Measurements from ENCODE around the gene HSD11B1L.

HSD11B1L gene

DNA sequence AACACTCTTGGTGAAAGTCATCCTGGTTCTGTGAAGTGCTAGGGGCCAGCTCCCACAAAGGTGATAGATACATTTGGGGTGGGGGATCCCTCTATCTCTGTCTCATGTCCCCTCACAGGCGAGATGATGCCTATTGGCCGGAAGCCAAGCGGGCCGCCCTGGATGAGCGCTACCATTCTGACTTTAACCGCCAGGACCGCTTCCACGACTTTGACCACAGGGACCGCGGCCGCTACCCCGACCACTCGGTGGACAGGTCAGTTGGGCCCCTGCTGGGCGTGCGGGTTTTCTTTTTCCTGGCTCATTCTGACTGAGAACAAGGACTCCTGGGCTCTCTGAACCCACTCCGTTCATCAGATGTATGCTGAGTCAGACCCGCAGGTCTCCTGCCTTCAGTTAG, 16.9 kb upstream of the HSD11B1L start:
- TF ChIP-seq, protein P1, sequence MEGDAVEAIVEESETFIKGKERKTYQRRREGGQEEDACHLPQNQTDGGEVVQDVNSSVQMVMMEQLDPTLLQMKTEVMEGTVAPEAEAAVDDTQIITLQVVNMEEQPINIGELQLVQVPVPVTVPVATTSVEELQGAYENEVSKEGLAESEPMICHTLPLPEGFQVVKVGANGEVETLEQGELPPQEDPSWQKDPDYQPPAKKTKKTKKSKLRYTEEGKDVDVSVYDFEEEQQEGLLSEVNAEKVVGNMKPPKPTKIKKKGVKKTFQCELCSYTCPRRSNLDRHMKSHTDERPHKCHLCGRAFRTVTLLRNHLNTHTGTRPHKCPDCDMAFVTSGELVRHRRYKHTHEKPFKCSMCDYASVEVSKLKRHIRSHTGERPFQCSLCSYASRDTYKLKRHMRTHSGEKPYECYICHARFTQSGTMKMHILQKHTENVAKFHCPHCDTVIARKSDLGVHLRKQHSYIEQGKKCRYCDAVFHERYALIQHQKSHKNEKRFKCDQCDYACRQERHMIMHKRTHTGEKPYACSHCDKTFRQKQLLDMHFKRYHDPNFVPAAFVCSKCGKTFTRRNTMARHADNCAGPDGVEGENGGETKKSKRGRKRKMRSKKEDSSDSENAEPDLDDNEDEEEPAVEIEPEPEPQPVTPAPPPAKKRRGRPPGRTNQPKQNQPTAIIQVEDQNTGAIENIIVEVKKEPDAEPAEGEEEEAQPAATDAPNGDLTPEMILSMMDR (IDR thresholded peaks at IDR 0.05; ENCODE audit: control extremely low read depth, extremely low read depth, low read depth, missing control alignments): no peak
- no peak for DNase-seq (ENCODE audit: extremely low spot score)
- CTCF ChIA-PET: interaction anchor here (1.5 kb wide), 1 partner anchor 22 kb away, joined by 3 read pairs; no protein-coding TSS in a partner anchor
- POLR2A ChIA-PET: no interaction called here

DNA sequence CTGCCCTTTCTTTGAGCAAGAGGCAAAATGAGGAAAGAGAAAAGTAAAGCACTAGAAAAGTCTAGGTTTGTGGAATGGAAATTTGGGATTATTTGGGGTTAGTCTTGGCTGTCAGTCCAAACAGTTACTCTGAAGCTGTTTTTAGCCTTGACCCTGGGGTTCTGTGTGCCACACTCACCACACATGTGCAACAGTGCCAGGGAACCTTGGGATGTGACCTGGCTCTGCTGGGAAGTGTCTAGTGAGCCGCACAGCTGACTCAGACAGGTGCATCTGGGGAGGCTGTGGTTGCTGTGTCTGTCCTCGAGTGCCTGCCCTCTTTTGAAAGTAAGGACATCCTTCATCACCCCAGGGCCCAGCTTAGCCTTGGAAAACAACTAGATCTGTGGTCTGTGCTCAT, 16.3 kb upstream of the HSD11B1L start:
- TF ChIP-seq, protein P1 (IDR thresholded peaks at IDR 0.05; ENCODE audit: control extremely low read depth, extremely low read depth, low read depth, missing control alignments): no peak
- ChIA-PET POLR2A (no interaction called here), CTCF (interaction anchor here (1.3 to 1.5 kb wide), 2 partner anchors 10 to 22 kb away, joined by 3 to 4 read pairs; no protein-coding TSS in a partner anchor)
- DNase-seq (ENCODE audit: extremely low spot score): no peak

DNA sequence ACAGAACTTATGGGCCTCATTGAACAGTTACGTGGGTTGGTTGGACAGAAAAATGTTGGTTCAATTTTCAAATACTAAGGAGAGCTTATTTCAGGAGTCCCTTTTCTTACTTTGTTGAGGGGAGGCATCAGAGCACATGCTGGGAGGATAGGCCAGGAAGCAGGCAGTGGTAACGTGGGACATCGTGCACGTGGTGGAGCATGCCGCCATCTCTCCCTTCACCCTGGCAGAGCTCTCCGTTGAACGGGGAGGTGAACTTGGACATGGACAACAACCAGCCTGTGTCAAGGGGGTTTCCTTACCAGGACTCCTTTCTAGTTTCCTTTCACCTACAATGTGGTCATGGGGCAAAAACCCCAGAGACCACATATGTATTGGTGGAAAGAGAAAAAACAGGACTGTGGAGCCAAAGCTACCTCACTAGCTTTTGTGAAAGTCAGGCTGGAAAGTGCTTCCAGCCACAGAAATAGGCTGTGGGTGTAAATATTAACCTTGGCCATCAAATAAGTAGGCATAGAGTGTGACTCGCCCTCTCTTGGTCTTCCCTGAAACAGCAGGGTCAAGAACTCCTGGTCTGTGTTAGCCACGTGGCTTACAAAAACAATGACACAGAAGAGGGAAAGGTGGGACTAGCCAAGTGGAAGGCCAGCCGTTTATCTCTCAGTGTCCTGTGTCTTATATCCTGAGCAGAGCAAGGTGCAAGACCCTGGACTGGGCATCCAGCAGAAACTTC, 14.9 kb upstream of the HSD11B1L start:
- no peak for DNase-seq (ENCODE audit: extremely low spot score)
- ChIA-PET POLR2A (interaction anchor here (0.9 kb wide), 1 partner anchor 43 kb away, joined by 3 read pairs; the partner anchor contains the start of genes SAFB and SAFB2), CTCF (interaction anchor here (1.1 to 1.6 kb wide), 4 partner anchors 11 to 23 kb away, joined by 3 to 5 read pairs (median 4); no protein-coding TSS in a partner anchor)
- TF ChIP-seq, protein P1 (IDR thresholded peaks at IDR 0.05; ENCODE audit: control extremely low read depth, extremely low read depth, low read depth, missing control alignments): no peak

DNA sequence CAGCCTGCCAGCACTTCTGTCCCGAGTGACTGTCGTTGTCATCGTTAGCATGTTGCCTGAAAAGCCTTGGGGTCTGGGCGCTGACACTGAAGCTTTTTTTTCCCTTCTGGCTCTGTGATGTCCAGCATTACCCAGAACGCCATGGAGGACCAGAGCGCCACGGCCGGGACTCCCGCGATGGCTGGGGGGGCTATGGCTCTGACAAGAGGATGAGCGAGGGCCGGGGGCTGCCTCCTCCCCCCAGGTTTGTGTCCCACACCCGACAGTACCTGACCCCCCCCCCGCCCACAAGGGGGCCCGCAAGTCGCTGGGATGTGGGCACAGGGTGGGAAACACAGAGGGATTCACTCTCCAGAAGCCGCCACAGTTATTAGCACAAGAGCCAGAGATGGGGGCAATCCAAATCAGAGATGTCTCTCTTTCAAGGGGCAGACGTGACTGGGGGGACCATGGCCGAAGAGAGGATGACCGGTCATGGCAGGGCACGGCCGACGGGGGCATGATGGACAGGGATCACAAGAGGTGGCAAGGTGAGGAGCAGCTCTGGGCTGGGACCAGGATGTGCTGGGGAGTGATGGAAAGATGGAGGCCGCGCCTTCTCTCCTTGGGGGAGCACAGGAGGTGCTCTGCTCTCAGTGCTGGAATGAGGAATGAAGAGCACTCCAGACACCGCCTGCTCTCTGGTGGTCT, 13.8 kb upstream of the HSD11B1L start:
- POLR2A ChIA-PET: no interaction called here
- DNase-seq (ENCODE audit: extremely low spot score): no peak
- TF ChIP-seq, protein P1 (IDR thresholded peaks at IDR 0.05; ENCODE audit: control extremely low read depth, extremely low read depth, low read depth, missing control alignments): no peak
- CTCF ChIA-PET: interaction anchor here (1.3 to 1.6 kb wide), 2 partner anchors 10 to 22 kb away, joined by 3 read pairs; no protein-coding TSS in a partner anchor

DNA sequence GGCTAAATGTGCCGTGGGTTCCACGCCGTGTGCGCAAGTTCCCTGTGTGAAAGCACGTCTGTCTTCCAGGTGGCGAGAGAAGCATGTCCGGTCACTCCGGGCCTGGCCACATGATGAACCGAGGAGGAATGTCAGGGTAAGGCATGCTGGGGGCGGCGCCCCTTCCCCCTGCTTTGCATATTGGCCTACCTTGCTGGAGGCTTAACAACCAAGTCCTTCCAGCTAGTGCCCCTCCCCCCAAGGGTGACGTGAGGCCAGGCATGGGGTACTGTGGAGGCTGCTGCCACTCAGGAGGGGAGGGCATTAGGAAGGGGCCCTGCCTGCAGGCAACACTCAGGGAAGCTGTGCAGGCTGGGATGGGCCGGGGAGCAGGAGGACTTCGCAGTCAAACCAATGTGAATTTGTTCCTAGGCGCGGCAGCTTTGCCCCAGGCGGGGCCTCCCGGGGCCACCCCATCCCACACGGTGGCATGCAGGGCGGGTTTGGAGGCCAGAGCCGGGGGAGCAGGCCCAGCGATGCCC, 13.0 kb upstream of the HSD11B1L start:
- DNase-seq (ENCODE audit: extremely low spot score): no peak
- ChIA-PET CTCF (interaction anchor here (1.3 kb wide), 1 partner anchor 22 kb away, joined by 3 read pairs; no protein-coding TSS in a partner anchor), POLR2A (no interaction called here)
- TF ChIP-seq, protein P1 (IDR thresholded peaks at IDR 0.05; ENCODE audit: control extremely low read depth, extremely low read depth, low read depth, missing control alignments): no peak

DNA sequence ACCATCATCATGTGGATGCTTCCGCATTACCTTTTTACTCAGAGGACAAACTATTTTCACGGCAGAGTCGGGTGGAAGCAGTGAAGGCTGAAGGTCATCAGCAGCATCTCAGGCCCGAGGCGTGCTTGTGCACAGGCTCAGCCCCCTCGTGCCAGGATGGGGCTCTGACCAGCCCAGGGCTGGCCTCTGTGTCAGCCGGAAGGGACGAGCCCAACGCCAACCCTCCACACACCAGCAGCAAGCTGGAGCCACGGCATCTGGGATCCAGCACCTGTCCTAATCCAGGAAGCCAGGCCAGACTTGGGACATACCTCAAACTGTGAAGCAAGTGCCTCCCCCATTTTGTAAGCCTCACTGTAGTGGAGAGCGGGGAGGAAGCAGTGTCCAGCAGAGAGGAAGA, 11.6 kb upstream of the HSD11B1L start:
- ChIA-PET CTCF (interaction anchor here (2.0 to 2.5 kb wide), 2 partner anchors 18 to 21 kb away, joined by 8 read pairs; partner anchors contain the start of gene RPL36), POLR2A (no interaction called here)
- DNase-seq (ENCODE audit: extremely low spot score): no peak
- TF ChIP-seq, protein P1 (IDR thresholded peaks at IDR 0.05; ENCODE audit: control extremely low read depth, extremely low read depth, low read depth, missing control alignments): no peak

Data from GM10248 (cell line).